K562 (cell line): Measurements from ENCODE around the gene GRIA4. TPM values are rescaled to one million over a fixed set of nuclear protein-coding genes. Genes with fewer than 3 reads are reported as not detected.

Experiments used
- ARNT ChIP-seq, 2 experiments: fragments of 450-650 bp; IDR thresholded peaks; 2 replicates each; pipeline ENCODE4 v1.6.1; 2016; ENCODE audit warnings: mild to moderate bottlenecking in 1 of 2
- ATF4 ChIP-seq: fragments of 450-650 bp; formaldehyde crosslinking; IDR thresholded peaks from 2 replicates; pipeline ENCODE4 v1.4.0; 2022; ENCODE audit warnings: mild to moderate bottlenecking, moderate library complexity
- CBX3 ChIP-seq, 2 experiments: IDR thresholded peaks; 1 replicate in 1 of 2; 2 replicates in 1 of 2; pipeline ENCODE4 v1.6.1; 2012; ENCODE audit warnings: inconsistent platforms in 2 of 2, low read length in 2 of 2, borderline replicate concordance in 1 of 2, control low read depth in 1 of 2
- CREB5 ChIP-seq: fragments of 250-450 bp; sonication (Bioruptor Pico); IDR thresholded peaks from 2 replicates; pipeline ENCODE4 v1.5.0; 2020; ENCODE audit warnings: mild to moderate bottlenecking
- EHMT2 ChIP-seq: fragments of 450-650 bp; IDR thresholded peaks from 2 replicates; pipeline ENCODE4 v1.6.1; 2018; ENCODE audit warnings: antibody characterized with exemption
- FOXK2 ChIP-seq, 2 experiments: fragments of 450-650 bp; IDR thresholded peaks in 1 of 2; conservative IDR thresholded peaks in 1 of 2; 2 replicates each; pipeline ENCODE4 v1.6.1; 2016; ENCODE audit warnings: low read depth in 2 of 2, mild to moderate bottlenecking in 1 of 2
- L3MBTL2 ChIP-seq: fragments of 450-650 bp; IDR thresholded peaks from 2 replicates; pipeline ENCODE4 v1.6.1; 2016; ENCODE audit warnings: mild to moderate bottlenecking, moderate library complexity
- MAZ ChIP-seq, 2 experiments: fragments of 450-650 bp in 1 of 2; sonication (generic) in 1 of 2; formaldehyde crosslinking; IDR thresholded peaks in 1 of 2; conservative IDR thresholded peaks in 1 of 2; 2 replicates each; pipeline versions ENCODE4 v1.4.0 to v1.5.0; 2020; ENCODE audit warnings: mild to moderate bottlenecking in 1 of 2, missing genetic modification reagents in 1 of 2
- NKRF ChIP-seq: fragments of 450-650 bp; IDR thresholded peaks from 2 replicates; pipeline ENCODE4 v1.6.1; 2016; ENCODE audit warnings: borderline replicate concordance
- NR2F6 ChIP-seq: fragments of 450-650 bp; formaldehyde crosslinking; IDR thresholded peaks from 2 replicates; pipeline ENCODE4 v1.4.0; 2020; ENCODE audit warnings: mild to moderate bottlenecking
- POLR2H ChIP-seq: IDR thresholded peaks from 2 replicates; pipeline ENCODE4 v1.6.1; 2016; ENCODE audit warnings: missing genetic modification characterization, low read depth, mild to moderate bottlenecking, control low read depth, missing compliant biosample characterization, moderate library complexity
- RBFOX2 ChIP-seq: fragments of 200-400 bp; formaldehyde crosslinking; IDR thresholded peaks from 2 replicates; pipeline ENCODE4 v1.6.1; 2017; ENCODE audit warnings: low read depth, mild to moderate bottlenecking, low read length, moderate library complexity
- SMAD1 ChIP-seq: fragments of 150-350 bp; IDR thresholded peaks from 2 replicates; pipeline ENCODE4 v1.6.1; 2014; ENCODE audit warnings: low read length, low read depth; ENCODE audit not compliant: partially characterized antibody
- SP1 ChIP-seq: sonication (generic); formaldehyde crosslinking; IDR thresholded peaks from 2 replicates; pipeline ENCODE4 v1.8.1; 2022; ENCODE audit warnings: mild to moderate bottlenecking, missing genetic modification reagents
- SRSF9 ChIP-seq: fragments of 200-400 bp; formaldehyde crosslinking; IDR thresholded peaks from 2 replicates; pipeline ENCODE4 v1.6.1; 2017; ENCODE audit warnings: low read depth, low read length, borderline replicate concordance
- ZBTB1 ChIP-seq: sonication (generic); formaldehyde crosslinking; IDR thresholded peaks from 2 replicates; pipeline ENCODE4 v1.8.1; 2023; ENCODE audit warnings: missing genetic modification reagents, low read depth, mild to moderate bottlenecking, borderline replicate concordance
- ZBTB7A ChIP-seq: IDR thresholded peaks from 2 replicates; pipeline ENCODE4 v1.6.1; 2011; ENCODE audit warnings: low read depth, mild to moderate bottlenecking, low read length, moderate library complexity, borderline replicate concordance; ENCODE audit not compliant: control insufficient read depth
- ZBTB9 ChIP-seq: fragments of 450-650 bp; formaldehyde crosslinking; IDR thresholded peaks from 2 replicates; pipeline ENCODE4 v1.4.0; 2020; ENCODE audit warnings: mild to moderate bottlenecking, moderate library complexity
- ZNF395 ChIP-seq: fragments of 200-800 bp; sonication (Bioruptor generic); IDR thresholded peaks from 2 replicates; pipeline ENCODE4 v1.6.1; 2017; ENCODE audit warnings: missing genetic modification characterization, missing compliant biosample characterization
- polyA plus RNA-seq, 8 experiments: library from polyadenylated mRNA; depleted of rRNA in 4 of 8; stranded (reverse) in 5 of 8; unstranded in 3 of 8; fragments of >200 nt; fragmentation: Nextera tagmentation in 2 of 8; fragmentation: Illumina TruSeq in 1 of 8; extraction: Ambion mirVana in 2 of 8; extraction: Trizol in 1 of 8; gene quantifications; 2 replicates each; pipeline versions ENCODE4 v1.2.1 to v1.2.3, GENCODE V29; 2011 to 2014; ENCODE audit warnings: inconsistent platforms in 1 of 8, missing spikeins in 1 of 8
- total RNA-seq, 7 experiments: library from RNA; depleted of rRNA in 6 of 7; stranded (reverse); fragments of >200 nt in 6 of 7; fragmentation: Illumina TruSeq in 2 of 7; extraction: Trizol in 2 of 7; gene quantifications; 2 replicates each; pipeline versions ENCODE4 v1.2.1 to v1.2.3, GENCODE V29; 2011 to 2021; ENCODE audit warnings: low replicate concordance in 1 of 7

Gene GRIA4
- total and polyA plus RNA-seq, 9 of the 15 experiments (the other 6 are each of a cell fraction or from before 2014, with no cell fraction given), result not detected

- 0 out of 2 replicates have a peak, but pooled peaks have one; percentile 18 for TF ChIP-seq L3MBTL2
- TF ChIP-seq ZBTB9 (CRISPR knock-in tag), result peak; percentile 25; the same call in 1 of the 2 replicates
- TF ChIP-seq ZBTB1 (CRISPR knock-in tag), result no peak
- peak in 1 of 2 experiments; percentile 67; a peak in 2 of 3 replicates for TF ChIP-seq CBX3 (IDR thresholded peaks at IDR 0.05; ENCODE audit: borderline replicate concordance in 1 of 2, low read length in 2 of 2)
- TF ChIP-seq MAZ (CRISPR knock-in tag; conservative IDR thresholded peaks at IDR 0.05 in 1 of 2, IDR thresholded peaks at IDR 0.05 in 1 of 2), result peak; percentile 59 to 60; a peak in 3 of 4 replicates
- TF ChIP-seq RBFOX2, result peak; percentile 80
- TF ChIP-seq EHMT2, result peak; percentile 83
- no peak for TF ChIP-seq SMAD1
- peak; percentile 58; the same call in 1 of the 2 replicates for TF ChIP-seq ZNF395 (CRISPR knock-in tag)
- TF ChIP-seq ATF4, result 0 out of 2 replicates have a peak, but pooled peaks have one; percentile 12
- TF ChIP-seq SP1 (CRISPR knock-in tag), result peak; percentile 95
- TF ChIP-seq SRSF9, result no peak
- TF ChIP-seq NR2F6 (CRISPR knock-in tag), result no peak
- 0 out of 2 replicates have a peak, but pooled peaks have one; percentile 35 for TF ChIP-seq NKRF
- TF ChIP-seq POLR2H (tag), result 0 out of 2 replicates have a peak, but pooled peaks have one; percentile 13
- 0 out of 4 replicates have a peak, but pooled peaks have one; percentile 35 to 59 for TF ChIP-seq FOXK2 (conservative IDR thresholded peaks at IDR 0.05 in 1 of 2, IDR thresholded peaks at IDR 0.05 in 1 of 2; ENCODE audit: low read depth in 2 of 2)
- no peak for TF ChIP-seq CREB5 (CRISPR knock-in tag)
- TF ChIP-seq ZBTB7A, result peak; percentile 52; the same call in 1 of the 2 replicates
- no peak for TF ChIP-seq ARNT (IDR thresholded peaks at IDR 0.05)
These were observed 412.3 kb downstream of the GRIA4 start, which contains the start of gene MSANTD4 (continued) for GRCh38 chr11:106021967-106022794.
